ENCODE results near the gene BEGAIN. TPM values are rescaled to one million over a fixed set of nuclear protein-coding genes. Genes with fewer than 3 reads are reported as not detected.

BEGAIN gene
- total RNA-seq, 2 donors from 2014 or later: 0.74 to 0.99 TPM

GRCh38 chr14:100618763-100619320, 31.6 kb upstream of the BEGAIN start:
- Histone ChIP-seq H3K36me3 (no peaks in the 10 kb centered on the region), H3K27me3 (no peaks in the 10 kb centered on the region), H3K27ac (no peak overlapping the region), H3K9ac (ENCODE audit: low read depth in 2 of 2, low read length in 2 of 2) (no peak overlapping the region), H3K9me3 (no peaks in the 10 kb centered on the region), H3K4me3 (no peak overlapping the region), H3K4me1 (no peaks in the 10 kb centered on the region)
- intact Hi-C loops (cut with DNase I): no loop called here
- peak; percentile 16 for DNase-seq
- no peak for TF ChIP-seq CTCF (IDR thresholded peaks at IDR 0.05)

GRCh38 chr14:100618318-100618693, 31.1 kb upstream of the BEGAIN start:
- TF ChIP-seq CTCF (IDR thresholded peaks at IDR 0.05): no peak
- no peaks in the 10 kb centered on the region for H3K27me3 ChIP-seq
- no peak overlapping the region for H3K4me3 ChIP-seq
- no peak overlapping the region for H3K27ac ChIP-seq
- H3K9me3 ChIP-seq: no peaks in the 10 kb centered on the region
- no peaks in the 10 kb centered on the region for H3K4me1 ChIP-seq
- intact Hi-C loops (cut with DNase I): no loop called here
- no peak for DNase-seq
- H3K9ac ChIP-seq (ENCODE audit: low read depth in 2 of 2, low read length in 2 of 2): no peak overlapping the region
- H3K36me3 ChIP-seq: no peaks in the 10 kb centered on the region

GRCh38 chr14:100617410-100618317, 30.4 kb upstream of the BEGAIN start:
- H3K4me3 ChIP-seq: no peak overlapping the region
- no peaks in the 10 kb centered on the region for H3K9me3 ChIP-seq
- TF ChIP-seq CTCF (IDR thresholded peaks at IDR 0.05): no peak
- no peaks in the 10 kb centered on the region for H3K36me3 ChIP-seq
- no peak overlapping the region for H3K9ac ChIP-seq (ENCODE audit: low read depth in 2 of 2, low read length in 2 of 2)
- DNase-seq: no peak
- no peaks in the 10 kb centered on the region for H3K27me3 ChIP-seq
- intact Hi-C loops (cut with DNase I): no loop called here
- H3K4me1 ChIP-seq: no peaks in the 10 kb centered on the region
- H3K27ac ChIP-seq: no peak overlapping the region

- no peak for DNase-seq
- Histone ChIP-seq H3K27ac (no peak overlapping the region), H3K9me3 (no peaks in the 10 kb centered on the region), H3K4me3 (no peak overlapping the region), H3K4me1 (no peaks in the 10 kb centered on the region), H3K36me3 (no peaks in the 10 kb centered on the region), H3K27me3 (no peaks in the 10 kb centered on the region), H3K9ac (ENCODE audit: low read depth in 2 of 2, low read length in 2 of 2) (no peak overlapping the region)
- no peak for TF ChIP-seq CTCF (IDR thresholded peaks at IDR 0.05)
- intact Hi-C loops (cut with DNase I): no loop called here
Measured at GRCh38 chr14:100616854-100617409, 29.7 kb upstream of the BEGAIN start.

GRCh38 chr14:100615736-100616695, 28.8 kb upstream of the BEGAIN start:
- no peak overlapping the region for H3K4me3 ChIP-seq
- no peaks in the 10 kb centered on the region for H3K27me3 ChIP-seq
- DNase-seq: no peak
- no peaks in the 10 kb centered on the region for H3K36me3 ChIP-seq
- H3K4me1 ChIP-seq: no peaks in the 10 kb centered on the region
- H3K9ac ChIP-seq (ENCODE audit: low read depth in 2 of 2, low read length in 2 of 2): no peak overlapping the region
- intact Hi-C loops (cut with DNase I): no loop called here
- TF ChIP-seq CTCF (IDR thresholded peaks at IDR 0.05): no peak
- H3K9me3 ChIP-seq: no peaks in the 10 kb centered on the region
- no peak overlapping the region for H3K27ac ChIP-seq
